T-helper 2 cell treated with Interferon-gamma antibody and Interleukin-4, amounts not matched to agents 100 ng/mL and 5 ng/mL, for 36 hours (primary cell): ENCODE data around the gene ZNF681. TPM values are rescaled to one million over a fixed set of nuclear protein-coding genes. Genes with fewer than 3 reads are reported as not detected.
"Not testable (repeated sequence)": the region's sequence is repeated elsewhere in the genome, so short reads cannot be mapped to it uniquely, and the experiment has no call there.

Experiments
- intact Hi-C: fragments of 100-400 bp; cut with micrococcal nuclease; formaldehyde crosslinking; loops from one replicate; pipeline ENCODE4 v1.15.1; 2023
- total RNA-seq: library from RNA; stranded (reverse); gene quantifications from 2 replicates; pipeline ENCODE4 v1.2.3, GENCODE V29; 2022

Gene ZNF681
- total RNA-seq: 3.7 and 3.8 TPM in 2 replicates

GRCh38 chr19:23758187-23759074, at the start of gene ZNF681:
ZNF681 (minus strand) TSS chr19:23758891; CDS start chr19:23758749, 142 bp downstream.
- intact Hi-C loops: loop anchor here (1.0 to 10.0 kb wide), 7 partner anchors 40 to 1924 kb away; partner anchors contain the start of genes ZNF43, ZNF675, ZNF724 and ZNF726

GRCh38 chr19:23804676-23805075, 46.0 kb upstream of the ZNF681 start:
- intact Hi-C loops: no loop called here

- intact Hi-C loops: no loop called here
Observed at GRCh38 chr19:23802290-23802689, 43.6 kb upstream of the ZNF681 start.

GRCh38 chr19:23801803-23802202, 43.1 kb upstream of the ZNF681 start:
- intact Hi-C loops: no loop called here

- intact Hi-C loops: no loop called here
Observed at GRCh38 chr19:23800868-23801267, 42.2 kb upstream of the ZNF681 start.

GRCh38 chr19:23800271-23800670, 41.6 kb upstream of the ZNF681 start:
- intact Hi-C loops: no loop called here

- intact Hi-C loops: loop anchor here (2.0 kb wide), 1 partner anchor 41 kb away; the partner anchor contains the start of gene ZNF681
Observed at GRCh38 chr19:23799321-23799720, 40.6 kb upstream of the ZNF681 start.

- intact Hi-C loops: no loop called here
Observed at GRCh38 chr19:23795462-23795861, 36.8 kb upstream of the ZNF681 start.

GRCh38 chr19:23792784-23793183, 34.1 kb upstream of the ZNF681 start:
- intact Hi-C loops: no loop called here

- intact Hi-C loops: no loop called here
Observed at GRCh38 chr19:23790641-23791488, 32.2 kb upstream of the ZNF681 start.

- intact Hi-C loops: no loop called here
Observed at GRCh38 chr19:23789246-23789645, 30.6 kb upstream of the ZNF681 start.

GRCh38 chr19:23788411-23788810, 29.7 kb upstream of the ZNF681 start:
- intact Hi-C loops: no loop called here

GRCh38 chr19:23787106-23787505, 28.4 kb upstream of the ZNF681 start:
- intact Hi-C loops: no loop called here

- intact Hi-C loops: no loop called here
Observed at GRCh38 chr19:23785982-23786381, 27.3 kb upstream of the ZNF681 start.

GRCh38 chr19:23784274-23784673, 25.6 kb upstream of the ZNF681 start:
- intact Hi-C loops: no loop called here

GRCh38 chr19:23783636-23784035, 24.9 kb upstream of the ZNF681 start:
- intact Hi-C loops: no loop called here

GRCh38 chr19:23779645-23780044, 21.0 kb upstream of the ZNF681 start:
- intact Hi-C loops: no loop called here

GRCh38 chr19:23778566-23778965, 19.9 kb upstream of the ZNF681 start:
- intact Hi-C loops: no loop called here

GRCh38 chr19:23778036-23778435, 19.3 kb upstream of the ZNF681 start:
- intact Hi-C loops: not testable (repeated sequence)

GRCh38 chr19:23777216-23777615, 18.5 kb upstream of the ZNF681 start:
- intact Hi-C loops: no loop called here

- intact Hi-C loops: no loop called here
Observed at GRCh38 chr19:23776507-23777205, 18.0 kb upstream of the ZNF681 start.
